GM21529 (cell line): ENCODE measurements around the gene OSBPL6.
"Not testable (repeated sequence)": the region's sequence is repeated elsewhere in the genome, so short reads cannot be mapped to it uniquely, and the experiment has no call there.

Experiments
- ATAC-seq: cut with Tn5 transposase; IDR thresholded peaks from one replicate; pipeline ENCODE4 v1.9.1; 2021; ENCODE audit not compliant: unreplicated experiment

The OSBPL6 gene

GRCh38 chr2:178193823-178194599, at the start of gene OSBPL6:
Gene OSBPL6, plus strand, starts transcription at chr2:178194512. Its CDS starts 111,673 bp downstream, at chr2:178306185.
- ATAC-seq: peak; percentile 88

GRCh38 chr2:178152033-178152432, 42.3 kb upstream of the OSBPL6 start:
- no peak for ATAC-seq

GRCh38 chr2:178152542-178152941, 41.8 kb upstream of the OSBPL6 start:
- no peak for ATAC-seq

GRCh38 chr2:178152977-178153376, 41.3 kb upstream of the OSBPL6 start:
- no peak for ATAC-seq

GRCh38 chr2:178153878-178154277, 40.4 kb upstream of the OSBPL6 start:
- ATAC-seq: not testable (repeated sequence)

- no peak for ATAC-seq
These were observed 38.8 kb upstream of the OSBPL6 start for GRCh38 chr2:178155524-178155923.

GRCh38 chr2:178157574-178157973, 36.7 kb upstream of the OSBPL6 start:
- ATAC-seq: no peak

GRCh38 chr2:178159966-178160365, 34.3 kb upstream of the OSBPL6 start:
- no peak for ATAC-seq

GRCh38 chr2:178160601-178161000, 33.7 kb upstream of the OSBPL6 start:
- no peak for ATAC-seq

GRCh38 chr2:178163395-178163794, 30.9 kb upstream of the OSBPL6 start:
- ATAC-seq: no peak

GRCh38 chr2:178163911-178164310, 30.4 kb upstream of the OSBPL6 start:
- ATAC-seq: no peak

GRCh38 chr2:178173657-178174056, 20.7 kb upstream of the OSBPL6 start:
- no peak for ATAC-seq

GRCh38 chr2:178177066-178177679, 17.1 kb upstream of the OSBPL6 start:
- no peak for ATAC-seq

- not testable (repeated sequence) for ATAC-seq
These were observed 13.7 kb upstream of the OSBPL6 start for GRCh38 chr2:178180648-178181047.

- ATAC-seq: no peak
These were observed 6.5 kb upstream of the OSBPL6 start for GRCh38 chr2:178187861-178188260.

- ATAC-seq: no peak
These were observed 5.8 kb upstream of the OSBPL6 start for GRCh38 chr2:178188466-178188865.

- ATAC-seq: no peak
These were observed 3.3 kb upstream of the OSBPL6 start for GRCh38 chr2:178191004-178191508.

- ATAC-seq: no peak
These were observed 2.8 kb upstream of the OSBPL6 start for GRCh38 chr2:178191511-178191910.

- no peak for ATAC-seq
These were observed 853 bp upstream of the OSBPL6 start for GRCh38 chr2:178193496-178193822.

GRCh38 chr2:178194600-178195389, 483 bp downstream of the OSBPL6 start:
- peak; percentile 26 for ATAC-seq

GRCh38 chr2:178195390-178196166, 1.3 kb downstream of the OSBPL6 start:
- no peak for ATAC-seq
